Measurements from ENCODE around the gene AOPEP. TPM values are rescaled to one million over a fixed set of nuclear protein-coding genes. Genes with fewer than 3 reads are reported as not detected.
A peak's percentile ranks its signal among the peaks of the same experiment; 100 is the strongest.

Gene AOPEP
- total and polyA plus RNA-seq, 2 of the 13 experiments (the other 11 are each of a cell fraction or from before 2014, with no cell fraction given): 22.2 to 41.6 TPM

DNA sequence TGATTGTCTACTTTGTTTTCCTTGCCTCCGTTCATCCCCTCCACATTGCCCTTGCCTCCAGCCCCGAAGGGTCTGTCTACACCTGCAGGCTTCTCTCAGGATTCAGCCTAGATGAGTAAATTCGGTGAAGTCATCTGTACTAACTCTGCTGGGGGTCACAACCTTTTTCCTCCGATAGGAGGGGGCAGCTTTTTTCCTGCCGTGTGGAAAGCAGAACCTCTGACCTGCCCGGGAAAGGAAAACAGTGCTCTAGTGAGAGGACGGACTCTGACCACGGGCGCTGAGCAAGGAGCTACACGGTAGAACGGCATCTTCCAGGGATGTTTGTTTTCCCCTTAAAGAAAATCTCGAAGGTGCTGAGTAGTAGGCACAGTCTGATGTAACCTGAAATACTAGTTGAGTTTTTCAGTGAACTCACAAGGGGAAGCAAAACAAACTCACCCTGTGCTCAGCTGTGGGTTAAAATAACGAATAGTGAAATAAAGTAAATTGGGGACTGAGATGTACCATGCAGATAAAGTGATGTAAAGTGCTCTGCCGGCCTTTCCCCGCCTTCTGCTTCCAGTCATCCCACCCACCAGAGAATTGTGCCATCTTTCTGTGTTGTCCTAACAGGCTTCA lies 281.8 kb downstream of the AOPEP start (continued):
- 0 out of 2 replicates have a peak, but pooled peaks have one; percentile 24 for TF ChIP-seq ZFP91 (CRISPR knock-in tag; IDR thresholded peaks at IDR 0.05; ENCODE audit: borderline replicate concordance)
- TF ChIP-seq MAF1 (CRISPR knock-in tag; IDR thresholded peaks at IDR 0.05; ENCODE audit: borderline replicate concordance): no peak
- TF ChIP-seq MEIS2 (CRISPR knock-in tag; IDR thresholded peaks at IDR 0.05): no peak
- peak; percentile 88 for TF ChIP-seq SAP130 (CRISPR knock-in tag; IDR thresholded peaks at IDR 0.05; ENCODE audit: low read depth)
- peak; percentile 65; the same call in 1 of the 2 replicates for TF ChIP-seq ZFP1 (CRISPR knock-in tag; IDR thresholded peaks at IDR 0.05)
- TF ChIP-seq ZNF644 (CRISPR knock-in tag; IDR thresholded peaks at IDR 0.05; ENCODE audit: low read depth): peak; percentile 41; the same call in 1 of the 2 replicates
- TF ChIP-seq RXRA (CRISPR knock-in tag; IDR thresholded peaks at IDR 0.05): peak; percentile 78; the same call in 1 of the 2 replicates
- peak; percentile 34; the same call in 1 of the 2 replicates for TF ChIP-seq KDM2A (CRISPR knock-in tag; IDR thresholded peaks at IDR 0.05; ENCODE audit: borderline replicate concordance, low read depth)
- TF ChIP-seq, protein P1, sequence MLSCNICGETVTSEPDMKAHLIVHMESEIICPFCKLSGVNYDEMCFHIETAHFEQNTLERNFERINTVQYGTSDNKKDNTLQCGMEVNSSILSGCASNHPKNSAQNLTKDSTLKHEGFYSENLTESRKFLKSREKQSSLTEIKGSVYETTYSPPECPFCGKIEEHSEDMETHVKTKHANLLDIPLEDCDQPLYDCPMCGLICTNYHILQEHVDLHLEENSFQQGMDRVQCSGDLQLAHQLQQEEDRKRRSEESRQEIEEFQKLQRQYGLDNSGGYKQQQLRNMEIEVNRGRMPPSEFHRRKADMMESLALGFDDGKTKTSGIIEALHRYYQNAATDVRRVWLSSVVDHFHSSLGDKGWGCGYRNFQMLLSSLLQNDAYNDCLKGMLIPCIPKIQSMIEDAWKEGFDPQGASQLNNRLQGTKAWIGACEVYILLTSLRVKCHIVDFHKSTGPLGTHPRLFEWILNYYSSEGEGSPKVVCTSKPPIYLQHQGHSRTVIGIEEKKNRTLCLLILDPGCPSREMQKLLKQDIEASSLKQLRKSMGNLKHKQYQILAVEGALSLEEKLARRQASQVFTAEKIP (CRISPR knock-in tag; IDR thresholded peaks at IDR 0.05; ENCODE audit: borderline replicate concordance): no peak
- TF ChIP-seq MTA1 (CRISPR knock-in tag; IDR thresholded peaks at IDR 0.05; ENCODE audit: borderline replicate concordance): 0 out of 2 replicates have a peak, but pooled peaks have one; percentile 59
- TF ChIP-seq ZSCAN29 (CRISPR knock-in tag; conservative IDR thresholded peaks at IDR 0.05): peak; percentile 99
- peak; percentile 86 for TF ChIP-seq HDAC2 (CRISPR knock-in tag; IDR thresholded peaks at IDR 0.05)
- no peak for TF ChIP-seq JUND (CRISPR knock-in tag; IDR thresholded peaks at IDR 0.05)
- no peak for TF ChIP-seq AKAP8 (CRISPR knock-in tag; IDR thresholded peaks at IDR 0.05)
- TF ChIP-seq ETV5 (CRISPR knock-in tag; IDR thresholded peaks at IDR 0.05; ENCODE audit: borderline replicate concordance): peak; percentile 49; the same call in 1 of the 2 replicates
- TF ChIP-seq RBFOX2 (IDR thresholded peaks at IDR 0.05; ENCODE audit: low read depth, low read length): no peak
- TF ChIP-seq RBM22 (optimal IDR thresholded peaks at IDR 0.05; ENCODE audit: low read length): no peak
- 0 out of 2 replicates have a peak, but pooled peaks have one; percentile 9 for TF ChIP-seq KDM6A (CRISPR knock-in tag; IDR thresholded peaks at IDR 0.05; ENCODE audit: low read depth)
- TF ChIP-seq SMYD3 (CRISPR knock-in tag; IDR thresholded peaks at IDR 0.05): peak; percentile 31; the same call in 1 of the 2 replicates
- peak in 1 of 2 experiments; percentile 47; a peak in 1 of 4 replicates for TF ChIP-seq HMGXB4 (CRISPR knock-in tag; IDR thresholded peaks at IDR 0.05; ENCODE audit: borderline replicate concordance in 1 of 2, low read depth in 1 of 2)
- TF ChIP-seq ATAD3A (CRISPR knock-in tag; IDR thresholded peaks at IDR 0.05): no peak
- peak; percentile 85 for TF ChIP-seq HNF1B (CRISPR knock-in tag; IDR thresholded peaks at IDR 0.05)
- no peak for TF ChIP-seq STAT5B (CRISPR knock-in tag; IDR thresholded peaks at IDR 0.05)
